Anterior cingulate cortex (tissue), 58 donors: ENCODE results near the gene ZNF398.
"Not testable (repeated sequence)": the region's sequence is repeated elsewhere in the genome, so short reads cannot be mapped to it uniquely, and the experiment has no call there.

Experiments used
- DNase-seq, 58 donors: peaks; one replicate each; lab custom pipeline; 2025; lab: John Stamatoyannopoulos, UW

The ZNF398 gene, protein sequence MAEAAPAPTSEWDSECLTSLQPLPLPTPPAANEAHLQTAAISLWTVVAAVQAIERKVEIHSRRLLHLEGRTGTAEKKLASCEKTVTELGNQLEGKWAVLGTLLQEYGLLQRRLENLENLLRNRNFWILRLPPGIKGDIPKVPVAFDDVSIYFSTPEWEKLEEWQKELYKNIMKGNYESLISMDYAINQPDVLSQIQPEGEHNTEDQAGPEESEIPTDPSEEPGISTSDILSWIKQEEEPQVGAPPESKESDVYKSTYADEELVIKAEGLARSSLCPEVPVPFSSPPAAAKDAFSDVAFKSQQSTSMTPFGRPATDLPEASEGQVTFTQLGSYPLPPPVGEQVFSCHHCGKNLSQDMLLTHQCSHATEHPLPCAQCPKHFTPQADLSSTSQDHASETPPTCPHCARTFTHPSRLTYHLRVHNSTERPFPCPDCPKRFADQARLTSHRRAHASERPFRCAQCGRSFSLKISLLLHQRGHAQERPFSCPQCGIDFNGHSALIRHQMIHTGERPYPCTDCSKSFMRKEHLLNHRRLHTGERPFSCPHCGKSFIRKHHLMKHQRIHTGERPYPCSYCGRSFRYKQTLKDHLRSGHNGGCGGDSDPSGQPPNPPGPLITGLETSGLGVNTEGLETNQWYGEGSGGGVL

DNA sequence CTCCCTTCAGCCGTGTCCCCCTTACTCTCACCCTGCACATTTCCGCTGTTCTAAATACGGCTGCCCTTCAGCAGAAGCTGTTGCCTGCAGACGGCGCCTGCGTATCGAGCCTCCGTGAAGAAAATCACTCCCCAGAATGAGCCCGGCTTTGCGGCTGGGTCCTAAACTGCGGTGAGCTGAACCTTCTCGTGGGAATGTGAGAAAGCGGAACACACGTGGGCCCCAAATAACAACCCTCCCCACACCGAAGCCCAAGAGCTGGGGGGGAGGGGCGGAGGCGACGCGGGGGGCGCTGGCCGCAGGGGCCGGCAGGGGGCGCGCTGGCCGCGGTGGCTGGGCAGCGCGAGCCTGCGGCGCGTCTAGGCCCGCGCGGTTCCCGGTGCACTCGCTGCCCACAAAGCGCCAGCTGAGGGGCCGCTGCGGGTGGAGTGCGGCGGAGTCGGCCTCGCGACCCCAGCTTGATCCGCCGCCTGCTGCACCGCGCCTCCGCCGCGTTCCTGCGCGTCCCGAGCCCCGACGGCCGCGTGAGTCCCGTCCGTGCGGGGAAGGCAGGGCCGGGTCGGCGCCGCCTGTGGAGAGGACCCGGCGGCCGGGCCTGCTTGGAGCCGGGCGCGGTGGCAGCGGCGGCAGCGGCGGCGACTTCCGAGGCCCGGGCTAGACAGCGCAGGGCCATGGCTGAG is at the start of gene ZNF398:
ZNF398 (plus strand) TSS at position 382 of the 680 bp plus-strand sequence; CDS start at position 672, 290 bp downstream.
- peak in 57 of 58 donors; percentile 24 to 91 (median 69) for DNase-seq

DNA sequence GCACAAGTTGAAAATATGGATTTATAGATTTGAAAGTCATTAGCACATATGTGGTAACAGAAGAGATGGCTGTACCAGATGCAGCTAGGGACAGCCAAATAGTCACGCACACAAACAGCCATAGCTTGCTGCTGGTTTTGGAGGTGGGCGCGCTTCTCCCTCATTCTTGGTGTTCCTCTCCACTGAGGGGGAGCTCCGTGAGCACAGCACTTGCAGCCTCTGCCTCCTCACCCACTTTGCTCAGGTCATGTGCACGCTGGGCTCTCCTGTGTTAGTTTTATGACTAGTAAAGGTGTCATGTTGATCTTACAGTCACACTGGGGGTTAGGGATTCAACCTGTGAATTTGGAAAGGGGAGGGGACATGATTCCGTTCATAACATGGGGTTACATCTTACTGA is 48.2 kb upstream of the ZNF398 start:
- DNase-seq = no peak

DNA sequence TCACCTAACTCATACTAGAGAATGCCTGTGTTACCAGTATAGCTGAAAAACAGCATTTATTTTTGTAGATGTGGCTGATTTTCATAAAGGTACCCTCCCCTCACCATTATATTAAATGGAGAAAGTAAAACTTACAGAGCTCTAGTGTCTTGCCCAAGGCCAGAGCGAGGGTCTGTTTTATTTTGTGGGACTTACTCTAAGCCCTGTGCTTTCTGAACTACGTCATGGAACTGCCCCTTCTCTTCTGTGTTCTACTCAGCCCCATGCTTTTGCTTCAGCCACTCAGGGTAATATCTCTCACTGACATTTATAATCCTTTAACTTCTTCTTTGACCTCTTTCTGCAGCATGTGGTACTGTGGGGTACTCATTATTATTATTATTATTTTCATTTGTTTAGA is 46.4 kb upstream of the ZNF398 start:
- DNase-seq = no peak

DNA sequence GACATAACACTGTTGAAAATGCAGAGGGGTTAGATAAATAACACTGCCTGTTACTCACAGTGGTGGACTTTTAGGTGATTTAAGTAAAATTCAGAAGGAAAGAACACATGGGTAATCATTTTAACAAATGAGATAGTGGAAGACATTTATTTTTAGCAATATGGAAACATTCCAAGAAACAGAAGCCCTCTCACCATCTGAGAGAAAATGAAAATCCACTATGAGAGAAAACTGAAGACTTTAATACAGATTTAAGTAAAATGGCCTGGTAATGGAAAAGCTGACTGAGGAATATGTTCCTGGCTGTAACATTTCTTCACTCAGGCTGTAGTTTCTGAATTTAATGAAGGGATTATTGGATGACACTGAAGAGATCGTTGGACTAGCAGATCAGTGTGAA is 44.6 kb upstream of the ZNF398 start:
- DNase-seq = no peak

GRCh38 chr7:149103424-149103823 is 43.8 kb upstream of the ZNF398 start:
- DNase-seq = no peak

DNA sequence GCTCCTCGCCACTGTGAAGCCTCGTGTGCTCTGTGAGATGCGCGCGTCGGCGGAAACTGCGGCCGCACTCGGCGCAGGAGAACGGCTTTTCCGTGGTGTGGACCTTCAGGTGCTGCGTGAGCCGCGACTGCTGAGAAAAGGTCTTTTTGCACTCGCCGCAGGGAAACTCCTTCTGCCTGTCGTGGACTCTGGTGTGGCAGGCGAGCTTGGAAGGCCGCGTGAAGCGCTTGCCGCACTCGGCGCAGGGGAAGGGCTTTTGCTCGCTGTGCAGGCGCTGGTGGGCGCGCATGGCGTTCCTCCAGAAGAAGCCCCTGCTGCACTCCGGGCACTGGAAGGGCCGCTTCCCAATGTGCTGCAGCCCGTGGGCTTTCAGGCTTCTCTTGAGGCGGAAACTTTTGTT is 43.0 kb upstream of the ZNF398 start:
- no peak for DNase-seq

GRCh38 chr7:149104749-149105148 is 42.5 kb upstream of the ZNF398 start:
- no peak for DNase-seq

- no peak for DNase-seq
Observed at GRCh38 chr7:149109969-149110368, 37.3 kb upstream of the ZNF398 start.

- peak in 5 of 58 donors; percentile 3 to 37 (median 29) for DNase-seq
Observed at GRCh38 chr7:149125189-149125862, 21.9 kb upstream of the ZNF398 start.

- DNase-seq = peak; percentile 41 to 93 (median 85)
Observed at GRCh38 chr7:149125863-149126661, 21.2 kb upstream of the ZNF398 start, which contains the start of gene ZNF425. Gene ZNF425 (minus strand): TSS chr7:149126324. CDS start chr7:149126213, 111 bp downstream.

DNA sequence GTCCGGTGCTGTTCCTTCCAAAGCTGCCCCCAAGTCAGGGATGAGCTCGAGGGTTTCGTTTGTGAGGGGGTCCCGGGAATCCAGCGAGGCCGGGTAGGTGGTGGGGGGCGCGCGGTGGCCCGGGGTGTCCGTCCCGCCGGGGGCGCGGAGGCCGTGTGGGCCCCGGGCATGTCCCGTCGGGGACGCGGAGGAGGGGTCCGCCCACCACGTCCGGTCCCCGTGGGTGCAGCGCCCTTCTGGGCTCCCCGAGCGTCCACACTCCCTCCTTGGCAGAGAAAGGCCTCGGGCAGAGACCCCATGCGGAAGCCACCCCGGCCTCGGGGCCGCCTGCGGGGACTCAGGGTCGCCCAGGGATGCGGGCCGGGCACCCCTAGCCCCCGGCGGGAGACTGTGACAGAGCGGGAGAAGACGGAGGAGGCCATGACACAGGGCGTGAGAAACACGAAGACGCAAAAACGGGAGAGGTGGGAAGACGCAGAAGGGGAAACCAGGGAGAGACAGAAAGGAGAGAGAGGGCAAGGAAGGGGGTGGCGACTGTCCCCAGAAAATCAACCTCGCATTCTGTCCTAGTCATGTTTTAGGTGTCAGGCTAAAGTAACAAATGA is 20.5 kb upstream of the ZNF398 start:
- DNase-seq = peak in 50 of 58 donors; percentile 18 to 81 (median 62)

GRCh38 chr7:149130572-149131198 is 16.6 kb upstream of the ZNF398 start:
- no peak for DNase-seq

GRCh38 chr7:149133028-149133710 is 14.1 kb upstream of the ZNF398 start:
- no peak for DNase-seq

GRCh38 chr7:149136118-149136517 is 11.1 kb upstream of the ZNF398 start:
- DNase-seq = no peak

GRCh38 chr7:149140831-149141230 is 6.4 kb upstream of the ZNF398 start:
- no peak for DNase-seq

- DNase-seq = no peak
Observed at GRCh38 chr7:149141893-149142292, 5.4 kb upstream of the ZNF398 start.

GRCh38 chr7:149144436-149144922 is 2.8 kb upstream of the ZNF398 start:
- not testable (repeated sequence) for DNase-seq
